ENCODE measurements around the gene ZNF787. TPM values are rescaled to one million over a fixed set of nuclear protein-coding genes. Genes with fewer than 3 reads are reported as not detected.
"Not testable (repeated sequence)": the region's sequence is repeated elsewhere in the genome, so short reads cannot be mapped to it uniquely, and the experiment has no call there.

Gene ZNF787
- polyA plus RNA-seq, 1 donor = 27.9 TPM

DNA sequence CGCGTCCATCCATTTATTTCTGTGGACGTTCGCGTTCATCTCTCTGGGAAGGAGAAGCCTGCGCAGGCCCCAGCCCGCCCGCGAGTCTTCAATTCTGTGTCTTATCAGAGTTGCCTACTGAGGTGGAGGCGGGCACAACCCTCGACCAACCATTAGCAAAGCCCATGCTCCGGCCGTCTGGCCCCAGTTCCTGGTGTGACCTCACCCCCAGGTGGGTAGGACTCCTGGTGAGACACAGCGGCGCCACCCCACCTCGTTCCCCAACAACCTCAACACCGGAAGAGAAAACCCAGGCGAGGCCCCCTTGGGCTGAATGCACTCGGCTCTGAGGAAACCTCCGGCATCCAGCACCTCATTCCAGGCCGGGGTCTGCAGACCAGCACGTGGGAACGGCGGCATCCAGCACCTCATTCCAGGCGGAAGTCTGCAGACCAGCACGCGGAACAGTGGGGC is 14.7 kb downstream of the ZNF787 start:
- DNase-seq (ENCODE audit: low read depth) = no peak

DNA sequence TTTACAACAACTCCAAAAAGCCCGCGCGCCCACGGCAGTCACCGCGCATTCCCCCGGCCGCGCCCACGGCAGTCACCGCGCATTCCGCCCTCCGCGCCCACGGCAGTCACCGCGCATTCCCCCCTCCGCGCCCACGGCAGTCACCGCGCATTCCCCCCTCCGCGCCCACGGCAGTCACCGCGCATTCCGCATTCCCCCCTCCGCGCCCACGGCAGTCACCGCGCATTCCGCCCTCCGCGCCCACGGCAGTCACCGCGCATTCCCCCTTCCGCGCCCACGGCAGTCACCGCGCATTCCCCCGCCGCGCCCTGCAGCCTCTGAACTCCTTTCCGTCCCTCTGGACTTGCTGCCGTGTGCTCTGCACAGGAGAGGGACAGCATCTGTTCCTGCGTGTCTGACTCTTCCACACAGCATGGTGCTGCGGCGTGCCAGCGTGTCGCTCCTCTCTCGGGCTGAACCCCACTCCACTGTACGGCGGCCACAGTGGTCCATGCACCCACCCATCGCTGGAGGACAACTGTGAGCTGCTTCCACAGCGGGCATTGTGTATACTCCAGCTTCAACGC is 15.2 kb downstream of the ZNF787 start:
- DNase-seq (ENCODE audit: low read depth) = not testable (repeated sequence)

DNA sequence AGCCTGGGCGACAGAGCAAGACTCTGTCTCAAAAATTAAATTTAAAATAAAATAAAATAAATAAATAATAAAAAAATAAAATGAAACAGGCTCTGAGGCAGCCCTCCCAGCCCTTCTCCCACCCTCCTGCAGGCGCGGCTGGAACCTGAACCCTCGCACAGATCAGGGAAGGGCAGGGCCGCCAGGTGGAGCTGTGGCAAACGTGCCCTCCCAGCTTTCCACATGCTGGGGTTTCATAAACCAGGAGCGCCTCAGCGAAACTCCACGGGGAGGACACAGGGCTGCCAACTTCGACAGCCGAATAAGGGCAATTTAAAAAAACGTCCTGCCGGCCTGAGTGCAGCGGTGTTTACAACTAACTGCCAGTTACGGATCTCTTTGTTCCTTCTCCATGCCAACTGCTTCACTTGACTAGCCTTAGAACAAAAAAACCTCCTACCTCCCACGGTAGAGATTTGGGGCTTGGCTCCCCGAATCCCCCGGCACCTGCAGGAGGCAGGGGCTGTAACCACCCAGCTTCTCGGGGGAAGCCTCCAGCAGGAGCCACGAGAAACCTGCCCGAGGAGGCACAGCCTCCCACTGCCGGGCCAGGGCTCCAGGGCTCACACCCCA is 15.9 kb downstream of the ZNF787 start:
- DNase-seq (ENCODE audit: low read depth) = no peak

DNA sequence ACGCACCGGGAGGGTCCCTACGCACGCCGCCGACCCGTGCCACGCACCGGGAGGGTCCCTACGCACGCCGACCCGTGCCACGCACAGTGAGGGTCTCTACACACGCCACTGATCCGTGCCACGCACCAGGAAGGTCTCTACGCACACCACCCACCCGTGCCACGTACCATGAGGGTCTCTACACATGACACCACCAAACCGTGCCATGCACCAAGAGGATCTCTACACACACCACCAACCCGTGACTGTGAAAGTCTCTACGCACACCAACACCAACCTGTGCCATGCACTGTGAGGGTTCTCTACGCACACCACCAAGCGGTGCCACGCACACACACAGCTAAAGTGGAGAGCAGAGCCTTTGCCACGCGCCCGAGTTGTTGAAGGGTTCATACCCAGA is 16.7 kb downstream of the ZNF787 start:
- no peak for DNase-seq (ENCODE audit: low read depth)

DNA sequence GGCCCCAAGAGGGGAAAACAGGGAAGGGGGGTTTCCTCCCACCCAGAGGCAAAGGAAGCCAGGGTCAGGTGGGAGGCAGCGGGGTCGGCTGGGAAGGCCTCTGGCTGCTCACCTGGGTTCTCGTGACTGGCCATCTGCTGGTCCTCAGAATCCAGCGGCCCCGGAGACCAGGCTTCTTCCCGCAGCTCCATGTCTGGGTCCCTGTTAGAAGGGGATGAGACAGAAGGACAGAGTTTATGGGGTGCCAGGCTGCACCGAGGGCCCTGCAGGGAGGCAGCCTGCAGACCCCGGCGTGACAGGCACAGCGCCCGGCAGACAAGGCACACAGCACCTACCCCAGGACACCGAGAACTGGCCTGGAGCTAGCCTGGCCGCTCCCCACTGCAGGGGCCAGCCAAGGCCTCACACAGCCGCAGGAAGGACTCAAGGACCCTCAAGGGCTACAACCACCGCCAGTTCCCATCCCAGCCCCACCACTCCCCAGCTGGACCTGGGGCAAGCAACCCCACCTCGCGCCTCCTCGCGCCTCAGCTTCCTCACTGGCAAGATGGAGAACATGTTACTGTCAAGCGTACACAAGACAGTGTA is 18.0 kb downstream of the ZNF787 start:
- no peak for DNase-seq (ENCODE audit: low read depth)

DNA sequence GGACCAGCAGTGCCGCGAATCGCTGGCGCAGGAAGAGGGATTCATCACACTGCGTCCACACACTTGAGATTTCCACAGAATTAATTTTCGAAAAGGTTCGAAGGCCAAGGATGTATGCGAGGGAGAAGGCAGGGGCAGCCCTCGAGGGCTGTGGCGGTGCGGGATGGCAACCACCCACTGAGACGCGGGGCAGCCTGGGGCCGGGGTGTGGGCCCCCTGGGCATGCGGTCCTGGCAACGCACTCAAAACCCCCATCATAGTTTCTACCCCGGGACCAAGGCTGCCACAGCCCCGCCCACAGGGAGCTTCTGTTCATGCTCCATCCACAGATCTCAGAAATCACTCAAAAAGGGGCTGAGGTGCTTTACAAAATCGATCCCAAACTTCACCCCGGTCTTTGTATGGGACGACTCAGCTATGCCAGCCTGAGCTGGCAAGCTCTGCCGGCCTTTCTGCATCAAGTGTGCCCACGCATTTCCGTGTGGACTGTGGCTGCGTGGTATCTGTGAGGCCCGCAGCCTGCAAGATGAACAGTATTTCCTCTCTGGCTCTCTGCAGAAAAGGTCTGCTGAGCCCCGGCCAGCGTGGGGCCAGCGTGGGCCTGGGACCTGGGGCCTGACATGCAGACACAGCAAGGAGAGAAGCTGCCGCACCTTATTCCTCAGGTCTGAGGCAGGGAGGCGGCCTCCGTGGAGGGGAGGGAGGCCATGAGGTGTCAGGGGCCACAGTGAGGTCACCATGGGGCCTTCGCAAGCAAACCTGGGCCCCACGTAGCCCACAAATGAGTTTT is 19.2 kb downstream of the ZNF787 start:
- no peak for DNase-seq (ENCODE audit: low read depth)

DNA sequence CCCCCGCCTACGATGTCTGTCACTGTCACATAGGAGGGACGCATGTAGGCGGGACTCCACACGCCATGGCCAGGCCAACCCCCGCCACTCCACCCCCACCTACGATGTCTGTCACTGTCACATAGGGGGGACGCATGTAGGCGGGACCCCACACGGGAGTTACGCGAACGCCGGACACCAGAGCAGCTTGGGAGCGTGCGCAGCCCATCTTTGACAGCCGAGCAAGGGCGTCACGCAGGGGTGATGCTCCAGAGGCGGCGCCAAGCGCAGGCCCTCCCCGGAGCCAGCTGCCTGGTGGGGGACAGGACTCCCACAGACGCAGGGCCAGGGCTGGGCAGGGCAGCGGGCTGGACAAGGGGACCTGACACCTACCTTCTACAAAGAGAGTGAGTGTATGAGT is 20.0 kb downstream of the ZNF787 start:
- DNase-seq (ENCODE audit: low read depth) = no peak

DNA sequence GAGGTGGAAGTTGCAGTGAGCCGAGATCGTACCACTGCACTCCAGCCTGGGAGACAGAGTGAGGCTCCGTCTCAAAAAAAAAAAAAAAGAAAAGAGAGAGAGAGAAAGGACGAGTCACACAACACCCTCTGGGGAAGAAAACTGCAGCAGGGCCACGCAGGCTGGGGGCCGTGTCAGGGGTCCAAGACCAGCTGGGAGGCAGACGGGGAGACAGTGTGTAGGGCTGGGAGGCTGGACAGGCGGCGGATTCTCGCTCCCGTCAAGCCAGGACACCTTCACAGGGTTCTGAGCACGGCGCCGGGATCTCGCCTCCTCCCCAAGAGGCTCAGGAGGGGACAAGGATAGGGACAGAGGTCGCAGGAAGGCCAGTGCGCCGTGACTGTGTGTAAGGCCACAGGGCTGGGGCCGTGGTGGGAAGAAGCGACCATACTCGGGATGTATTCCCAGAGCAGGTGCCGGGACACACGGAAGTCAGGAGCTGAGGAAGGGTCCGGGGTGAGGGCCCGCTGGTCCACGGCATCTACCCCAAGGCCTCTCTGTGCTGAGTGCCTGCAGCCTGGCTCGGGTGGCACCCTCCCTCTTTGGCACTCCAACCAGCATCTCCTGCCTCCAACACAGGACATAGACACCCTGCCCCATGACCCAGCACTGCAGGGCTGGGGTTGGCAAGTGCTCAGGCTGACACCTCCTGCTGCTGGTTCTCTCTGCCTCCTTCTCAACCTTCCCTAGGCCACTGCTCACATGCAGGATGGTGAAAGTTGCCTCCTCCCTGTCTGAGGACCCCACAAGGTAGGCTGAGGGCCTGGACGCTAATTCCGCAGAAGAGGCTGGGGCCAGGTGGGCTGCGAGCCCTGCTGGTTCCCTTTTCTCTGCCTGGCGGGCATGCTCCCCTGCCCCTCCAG is 21.2 kb downstream of the ZNF787 start:
- no peak for DNase-seq (ENCODE audit: low read depth)

DNA sequence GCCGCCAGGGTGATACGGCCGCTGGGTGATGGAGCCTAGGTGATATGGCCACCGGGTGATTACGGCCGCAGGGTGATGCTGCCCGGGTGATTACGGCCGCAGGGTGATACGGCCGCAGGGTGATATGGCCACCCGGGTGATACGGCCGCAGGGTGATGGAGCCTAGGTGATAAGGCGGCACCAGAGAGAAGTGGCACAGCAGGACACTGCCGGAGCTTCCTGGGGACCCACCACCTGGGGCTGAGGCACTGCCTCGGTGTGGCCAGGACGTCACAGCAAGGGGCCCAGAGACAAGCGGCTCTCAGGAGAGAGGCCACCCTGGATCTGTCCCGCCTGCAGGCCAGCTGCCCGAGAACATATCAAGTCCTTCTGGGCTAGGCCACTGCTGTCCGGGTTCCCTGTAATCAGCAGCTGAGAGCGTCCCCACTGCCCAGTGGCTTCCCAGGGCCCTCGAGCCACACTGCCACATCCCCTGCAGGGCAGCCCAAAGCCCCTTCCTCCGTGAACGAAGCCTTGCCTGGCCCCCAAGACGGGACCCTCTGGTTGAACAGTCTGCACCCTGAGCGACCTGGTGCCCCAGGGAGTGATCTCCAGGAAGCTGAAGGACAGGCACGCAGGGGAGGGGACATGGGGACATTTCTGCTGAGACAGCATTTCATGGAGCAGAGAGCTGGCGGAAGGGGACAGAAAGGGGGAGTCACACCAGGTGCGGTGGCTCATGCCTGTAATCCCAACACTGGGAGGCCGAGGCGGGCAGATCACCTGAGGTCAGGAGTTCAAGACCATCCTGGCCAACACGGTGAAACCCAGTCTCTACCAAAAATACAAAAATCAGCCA is 22.1 kb downstream of the ZNF787 start:
- no peak for DNase-seq (ENCODE audit: low read depth)

DNA sequence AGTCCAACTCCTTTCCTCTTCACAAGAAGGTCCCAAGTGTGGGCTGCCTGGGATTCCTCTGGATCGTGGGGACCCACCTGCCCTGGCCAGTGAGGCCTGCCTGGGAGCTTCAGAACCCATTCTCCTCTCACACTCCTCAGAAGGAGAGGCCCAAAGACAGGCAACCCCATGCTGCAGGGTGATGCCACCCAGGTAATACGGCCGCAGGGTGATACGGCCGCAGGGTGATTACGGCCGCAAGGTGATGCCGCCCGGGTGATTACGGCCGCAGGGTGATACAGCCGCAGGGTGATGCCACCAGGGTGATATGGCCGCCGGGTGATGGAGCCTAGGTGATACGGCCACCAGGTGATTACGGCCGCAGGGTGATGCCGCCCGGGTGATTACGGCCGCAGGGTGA is 22.9 kb downstream of the ZNF787 start:
- DNase-seq (ENCODE audit: low read depth) = not testable (repeated sequence)

DNA sequence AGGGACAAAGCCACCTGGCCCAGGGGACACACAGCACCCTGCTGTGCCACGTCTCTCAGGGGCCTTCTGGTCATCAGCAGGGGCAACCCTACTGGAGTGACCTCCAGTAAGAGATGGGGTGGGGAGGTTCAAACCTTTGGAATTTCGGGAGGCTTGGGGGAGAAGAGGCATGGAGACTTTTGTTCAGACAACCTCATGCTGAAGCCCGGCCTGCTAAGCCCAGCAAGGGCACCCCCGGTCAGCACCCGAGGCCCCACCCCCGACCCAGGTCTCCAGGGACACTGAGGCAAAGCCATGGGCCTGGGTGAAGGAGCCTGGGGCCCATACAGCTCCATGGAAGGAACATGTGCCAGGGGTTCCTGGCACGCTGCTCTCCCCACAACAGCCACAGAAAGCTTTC is 23.3 kb downstream of the ZNF787 start:
- DNase-seq (ENCODE audit: low read depth) = no peak

DNA sequence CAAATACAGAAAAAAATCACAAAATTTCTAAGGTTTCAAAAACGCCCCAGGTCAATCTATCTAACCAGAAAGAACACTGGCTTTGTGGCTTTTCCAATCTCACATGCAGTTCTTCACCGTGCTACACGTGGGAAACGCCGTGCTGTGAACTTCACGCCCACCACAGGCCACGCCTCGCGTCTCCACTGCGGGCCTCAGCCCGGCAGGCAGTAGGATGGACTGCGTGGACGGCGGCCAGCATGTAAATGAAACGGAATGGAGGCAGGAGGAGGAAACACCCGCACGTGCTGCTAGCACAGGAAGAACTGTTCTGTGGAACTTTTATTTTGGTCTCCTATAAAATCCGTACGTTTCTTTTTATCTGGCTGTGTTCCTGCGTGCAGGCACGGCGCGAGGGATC is 23.8 kb downstream of the ZNF787 start:
- no peak for DNase-seq (ENCODE audit: low read depth)

DNA sequence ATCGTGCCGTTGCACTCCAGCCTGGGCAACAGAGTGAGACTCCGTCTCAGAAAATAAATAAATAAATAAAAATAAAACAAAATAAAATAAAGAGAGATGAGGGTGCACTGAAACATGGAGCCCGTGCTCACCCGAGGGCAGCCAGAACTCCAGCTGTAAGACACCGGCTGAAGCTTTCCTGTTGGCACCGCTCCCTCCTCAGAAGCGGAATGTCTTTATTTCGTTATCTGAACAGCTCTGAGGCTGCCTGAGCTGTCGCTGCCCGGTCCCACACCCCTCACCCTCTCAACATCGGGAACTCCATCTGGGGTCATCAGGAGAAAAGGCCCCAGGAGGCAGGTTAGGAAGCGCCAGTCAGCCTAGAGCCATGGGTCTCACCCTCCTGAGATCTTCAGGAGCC is 24.4 kb downstream of the ZNF787 start:
- DNase-seq (ENCODE audit: low read depth) = no peak

DNA sequence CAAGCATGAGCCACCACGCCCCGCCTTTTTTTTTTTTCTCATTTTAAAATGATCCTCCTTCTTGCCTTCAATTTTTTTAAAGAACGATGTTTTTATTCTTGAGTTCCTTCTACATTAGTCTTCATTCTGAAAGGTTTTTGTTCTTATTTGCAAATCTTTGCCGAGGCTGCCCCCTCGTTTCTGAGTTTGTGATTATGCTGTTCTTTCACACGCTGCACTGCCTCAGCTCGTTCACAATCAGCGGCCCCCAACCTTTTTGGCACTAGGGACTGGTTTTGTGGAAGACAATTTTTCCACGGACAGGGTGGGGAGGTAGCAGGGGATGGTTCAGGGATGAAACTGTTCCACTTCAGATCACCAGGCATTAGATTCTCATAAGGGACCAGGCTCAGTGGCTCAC is 26.6 kb downstream of the ZNF787 start:
- no peak for DNase-seq (ENCODE audit: low read depth)

DNA sequence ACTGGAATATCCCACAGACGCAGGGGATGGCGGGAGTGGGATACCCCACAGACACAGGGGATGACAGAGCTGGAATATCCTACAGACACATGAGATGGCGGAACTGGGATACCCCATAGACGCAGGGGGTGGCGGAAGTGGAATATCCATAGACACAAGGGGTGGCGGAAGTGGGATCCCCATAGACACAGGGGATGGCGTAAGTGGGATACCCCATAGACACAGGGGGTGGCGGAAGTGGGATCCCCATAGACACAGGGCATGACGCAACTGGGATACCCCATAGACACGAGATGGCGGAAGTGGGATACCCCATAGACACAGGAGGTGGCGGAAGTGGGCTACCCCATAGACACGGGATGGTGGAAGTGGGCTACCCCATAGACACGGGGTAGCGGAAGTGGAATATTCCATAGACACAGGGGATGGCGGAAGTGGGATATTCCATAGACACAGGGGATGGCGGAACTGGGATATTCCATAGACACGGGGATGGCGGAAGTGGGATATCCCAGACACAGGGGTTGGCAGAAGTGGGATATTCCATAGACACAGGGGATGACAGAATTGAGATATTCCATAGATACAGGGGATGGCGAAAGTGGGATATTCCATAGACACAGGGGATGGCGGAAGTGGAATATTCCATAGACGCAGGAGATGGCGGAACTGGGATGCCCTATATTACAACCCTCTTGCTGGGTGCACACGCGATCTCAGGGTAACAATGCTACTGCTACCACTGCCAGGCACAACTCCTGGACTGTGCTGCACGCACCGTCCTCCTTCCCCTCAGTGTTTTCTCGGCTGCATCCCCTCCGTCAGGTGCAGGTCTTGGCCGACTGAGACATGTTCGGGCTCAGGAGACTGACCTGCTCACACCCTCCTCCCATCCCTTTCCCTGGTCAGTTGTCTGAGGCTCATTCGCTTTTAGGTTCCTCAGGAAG is 28.1 kb downstream of the ZNF787 start:
- DNase-seq (ENCODE audit: low read depth) = no peak

DNA sequence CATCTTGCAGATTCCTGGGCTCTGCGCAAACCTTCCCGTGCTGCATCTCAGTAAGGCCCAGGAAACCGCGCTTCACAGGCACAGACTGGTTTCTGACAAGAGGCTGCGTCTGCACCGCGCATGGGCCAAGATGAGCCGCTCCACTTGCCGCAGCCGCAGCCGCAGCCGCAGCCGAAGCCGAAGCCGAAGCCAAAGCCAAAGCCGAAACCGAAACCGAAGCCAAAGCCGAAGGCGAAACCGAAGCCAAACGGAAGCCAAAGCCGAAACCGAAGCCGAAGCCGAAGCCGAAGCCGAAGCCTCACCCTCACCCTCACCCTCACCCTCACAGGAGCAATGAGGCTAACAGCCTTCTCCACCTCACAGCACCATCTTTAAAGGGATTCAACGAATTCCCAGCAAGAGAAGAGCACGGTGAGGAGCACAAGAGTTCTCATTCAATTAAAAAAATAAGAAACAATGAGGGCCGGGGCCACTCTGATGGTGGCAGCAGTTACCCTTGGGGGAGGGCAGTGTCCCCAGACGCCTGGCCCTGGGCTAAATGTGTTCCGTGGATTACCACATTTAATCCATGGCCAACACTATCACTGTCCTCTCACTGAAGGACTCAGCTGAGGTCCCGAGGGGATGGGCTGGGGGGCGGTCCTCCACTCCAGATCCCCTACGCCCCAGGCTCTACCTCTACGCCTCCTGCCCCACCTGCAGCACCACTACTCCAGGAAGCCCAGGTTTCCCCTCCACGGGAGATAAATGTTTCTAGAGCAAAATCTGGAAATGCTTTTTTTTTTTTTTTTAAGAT is 29.1 kb downstream of the ZNF787 start:
- no peak for DNase-seq (ENCODE audit: low read depth)

DNA sequence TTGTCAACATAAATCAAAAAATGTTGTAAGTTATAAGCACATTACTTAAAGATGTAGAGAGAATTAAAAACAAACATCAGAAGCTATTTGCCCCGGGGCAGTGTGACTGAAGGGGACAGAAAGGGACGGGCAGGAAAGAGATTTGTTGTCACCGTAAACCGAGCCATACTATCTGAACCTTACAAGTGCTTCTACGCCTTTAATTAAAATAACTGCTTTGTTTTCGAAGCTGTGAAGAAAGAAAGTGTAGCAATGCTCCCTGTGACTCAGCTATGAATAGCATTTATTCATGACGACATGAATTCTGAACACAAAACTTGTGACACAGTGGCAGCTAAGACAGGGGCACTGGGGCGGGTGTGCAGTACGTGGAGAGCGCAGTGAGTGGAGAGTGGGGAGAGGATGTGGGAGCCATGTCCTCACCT is 30.0 kb downstream of the ZNF787 start:
- DNase-seq (ENCODE audit: low read depth) = no peak

DNA sequence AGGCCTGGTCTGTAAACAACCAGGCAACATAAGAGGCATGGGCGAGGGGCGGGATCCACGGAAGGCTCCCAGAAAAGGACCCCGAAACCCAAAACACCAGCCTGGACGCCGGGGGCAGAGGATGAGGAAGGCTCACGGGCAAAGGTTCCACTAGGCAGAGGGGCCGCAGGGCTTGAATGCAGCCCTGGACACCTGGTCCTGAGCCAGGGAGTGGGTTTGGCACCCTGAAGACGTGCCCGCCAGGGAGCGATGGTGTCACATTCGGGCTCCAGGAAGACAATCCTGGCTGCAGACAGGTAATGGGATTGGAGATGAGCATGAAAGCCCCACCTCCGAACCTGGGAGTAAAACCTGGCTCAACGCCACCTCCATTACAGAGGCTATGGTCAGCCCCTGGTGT is 31.8 kb downstream of the ZNF787 start:
- DNase-seq (ENCODE audit: low read depth) = no peak
